GM18517 (cell line): ENCODE data around the gene MINAR2.

Experiments
- ATAC-seq: cut with Tn5 transposase; IDR thresholded peaks from one replicate; pipeline ENCODE4 v1.9.1; 2021; ENCODE audit warnings: mild to moderate bottlenecking, moderate library complexity; ENCODE audit not compliant: unreplicated experiment

The MINAR2 gene, protein sequence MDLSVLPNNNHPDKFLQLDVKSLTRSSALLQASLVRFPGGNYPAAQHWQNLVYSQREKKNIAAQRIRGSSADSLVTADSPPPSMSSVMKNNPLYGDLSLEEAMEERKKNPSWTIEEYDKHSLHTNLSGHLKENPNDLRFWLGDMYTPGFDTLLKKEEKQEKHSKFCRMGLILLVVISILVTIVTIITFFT

GRCh38 chr5:129747572-129748407, at the start of gene MINAR2:
MINAR2 (plus strand) TSS chr5:129748094; CDS start chr5:129748191, 97 bp downstream.
- no peak for ATAC-seq

GRCh38 chr5:129698661-129699060, 49.2 kb upstream of the MINAR2 start:
- no peak for ATAC-seq

DNA sequence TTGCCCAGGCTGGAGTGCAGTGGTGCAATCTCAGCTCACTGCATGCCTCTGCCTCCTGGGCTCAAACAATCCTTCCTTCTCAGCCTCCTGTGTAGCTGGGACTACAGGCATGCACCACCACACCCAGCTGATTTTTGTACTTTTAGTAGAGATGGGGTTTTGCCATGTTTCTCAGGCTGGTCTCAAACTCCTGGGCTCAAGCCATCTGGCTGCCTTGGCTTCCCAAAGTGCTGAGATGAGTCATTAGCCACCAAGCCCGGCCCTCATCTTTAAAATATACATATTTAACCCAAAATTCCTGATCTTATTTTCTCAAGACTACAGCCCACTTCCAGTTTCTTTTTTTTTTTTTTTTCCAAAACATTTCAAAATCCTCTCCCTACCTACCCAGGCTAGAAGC, 31.7 kb upstream of the MINAR2 start:
- no peak for ATAC-seq

- no peak for ATAC-seq
Measured at GRCh38 chr5:129716651-129717050, 31.2 kb upstream of the MINAR2 start.

DNA sequence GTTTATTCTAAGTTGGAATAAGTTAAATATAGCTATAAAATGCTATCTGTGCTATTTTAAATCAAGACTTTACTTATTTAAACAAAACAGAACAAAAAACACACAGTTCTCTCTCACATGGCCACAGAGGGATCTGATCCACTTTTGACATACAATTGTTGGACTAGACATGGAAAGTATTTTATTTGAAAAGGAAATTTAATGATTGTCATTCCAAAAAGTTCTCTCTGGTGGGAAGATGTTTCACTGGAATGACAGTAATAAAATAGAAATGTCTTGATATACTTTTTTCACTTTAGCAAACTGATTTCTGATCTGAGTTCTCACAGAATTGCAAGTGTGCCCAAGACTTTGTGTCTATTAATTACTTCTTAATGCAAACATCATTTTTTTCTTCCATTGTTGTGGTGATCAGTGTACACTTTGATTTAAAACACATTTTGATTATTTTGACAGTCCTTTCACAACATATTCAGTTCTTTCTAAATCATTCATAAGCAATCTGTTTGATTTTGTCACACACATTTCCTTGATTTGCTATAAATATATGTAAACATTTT, 30.1 kb upstream of the MINAR2 start:
- no peak for ATAC-seq

DNA sequence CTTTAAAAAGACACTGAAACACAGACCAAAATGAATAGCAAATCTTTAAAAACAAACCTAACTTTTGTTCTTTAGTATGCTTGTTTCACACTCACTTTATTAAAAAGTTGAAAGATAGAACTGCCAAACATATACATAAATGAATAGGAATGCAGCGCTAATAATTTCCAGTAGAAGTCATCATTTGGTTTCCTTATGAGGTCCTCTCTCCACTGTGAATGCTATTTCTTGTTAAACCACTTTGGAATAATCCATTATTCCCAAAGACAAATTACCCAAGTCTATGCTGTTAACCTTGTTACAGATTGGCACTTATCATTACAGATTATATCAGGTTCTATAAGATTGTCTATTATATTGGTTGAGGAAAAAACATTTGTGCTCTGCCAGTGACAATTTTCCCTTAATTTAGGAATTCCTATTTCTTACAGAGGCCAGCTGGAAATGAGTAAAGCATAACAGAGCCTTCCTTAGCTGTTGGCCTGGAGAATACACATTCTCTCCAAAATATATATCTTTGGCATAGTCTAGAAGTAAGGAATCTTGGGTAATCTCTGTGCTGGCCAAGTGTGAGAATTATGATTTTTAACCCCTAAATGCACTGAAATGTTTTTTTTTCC, 29.3 kb upstream of the MINAR2 start:
- no peak for ATAC-seq

GRCh38 chr5:129724222-129724621, 23.7 kb upstream of the MINAR2 start:
- ATAC-seq: no peak

DNA sequence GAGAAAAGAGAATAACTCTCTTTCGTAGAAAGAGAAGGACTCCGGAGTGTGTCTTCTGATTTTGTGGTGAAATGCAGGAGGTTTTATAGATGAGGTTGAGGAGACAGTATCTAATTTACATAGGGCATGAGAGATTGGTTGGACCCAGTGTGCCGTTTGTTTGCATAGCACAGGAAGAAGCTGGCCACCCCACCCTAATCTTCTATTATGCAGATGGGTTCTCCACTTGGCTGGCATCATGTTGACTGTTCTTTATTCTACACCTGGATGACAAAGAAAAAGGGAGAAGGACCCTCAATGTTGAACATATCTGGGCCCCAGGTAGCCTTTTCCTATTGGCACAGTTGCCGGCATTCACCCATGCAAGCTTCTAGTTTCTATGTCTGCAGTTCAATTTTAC, 23.2 kb upstream of the MINAR2 start:
- ATAC-seq: no peak

GRCh38 chr5:129739773-129740172, 8.1 kb upstream of the MINAR2 start:
- no peak for ATAC-seq

DNA sequence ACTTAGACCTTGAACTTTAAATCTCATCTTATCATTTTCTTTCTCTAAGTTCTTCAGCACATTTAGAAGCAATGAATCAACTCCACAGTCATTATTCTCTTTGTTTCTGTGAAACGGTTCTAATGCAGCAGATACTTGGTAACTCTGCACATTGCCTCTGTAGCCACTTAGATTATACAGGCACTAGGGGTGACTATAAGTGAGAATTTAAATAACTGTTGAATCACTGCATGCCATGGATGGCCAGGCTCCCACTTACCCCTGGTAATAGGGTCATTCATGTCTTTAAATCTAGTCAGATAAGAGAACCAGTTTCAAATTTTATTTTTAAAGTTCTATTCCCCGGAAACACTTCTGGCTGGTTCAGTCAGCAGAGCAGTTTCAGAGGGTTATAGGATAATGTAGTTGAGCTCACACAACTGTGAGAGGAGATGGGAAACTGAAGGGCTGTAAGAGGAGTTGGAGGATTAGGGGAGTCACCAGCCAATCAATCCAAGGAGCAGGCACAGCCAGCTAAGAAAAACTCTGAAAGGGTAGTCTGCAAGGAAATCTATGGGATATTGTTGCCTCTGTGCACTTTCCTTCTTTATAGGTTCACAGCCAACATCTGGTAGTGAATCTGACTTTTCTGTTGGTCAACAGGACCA, 4.2 kb upstream of the MINAR2 start:
- no peak for ATAC-seq

- no peak for ATAC-seq
Measured at GRCh38 chr5:129745997-129746396, 1.9 kb upstream of the MINAR2 start.

GRCh38 chr5:129746876-129747275, 1.0 kb upstream of the MINAR2 start:
- ATAC-seq: no peak

- ATAC-seq: no peak
Measured at GRCh38 chr5:129748913-129749880, 1.3 kb downstream of the MINAR2 start.

DNA sequence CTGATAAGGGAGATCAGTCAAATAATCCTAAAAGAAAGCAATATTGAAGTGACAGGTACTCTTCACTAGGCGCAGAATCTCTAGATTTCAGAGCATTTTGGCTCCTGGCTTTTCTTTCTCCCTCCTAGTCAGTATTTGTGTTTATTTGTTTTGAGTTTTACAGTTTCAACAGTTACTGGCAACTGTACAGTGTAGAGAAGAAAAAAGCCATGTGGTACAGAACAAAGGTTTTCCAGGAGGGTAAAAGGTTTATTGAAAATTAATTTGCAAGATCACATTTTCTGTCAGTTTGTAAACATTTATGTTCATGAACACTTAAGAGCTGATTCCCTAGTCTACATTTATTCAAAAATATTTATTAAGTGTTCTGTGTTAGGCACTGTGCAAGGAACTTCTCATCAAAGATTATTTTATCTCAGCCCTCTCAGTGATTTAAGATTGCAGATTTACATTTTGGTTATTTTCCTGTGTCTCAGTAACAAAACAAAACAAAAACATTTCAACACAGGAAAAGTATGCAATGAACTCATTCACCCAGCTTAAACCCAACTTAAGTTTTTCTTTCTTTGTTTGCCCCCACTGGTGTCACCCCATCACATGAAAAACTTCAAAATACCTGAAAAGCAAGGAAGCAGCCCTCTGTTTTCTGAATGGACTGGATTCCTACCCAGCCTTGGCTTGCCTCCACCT, 12.9 kb downstream of the MINAR2 start:
- ATAC-seq: no peak

GRCh38 chr5:129763651-129764050, 15.8 kb downstream of the MINAR2 start:
- no peak for ATAC-seq

GRCh38 chr5:129766798-129767197, 18.9 kb downstream of the MINAR2 start:
- no peak for ATAC-seq

DNA sequence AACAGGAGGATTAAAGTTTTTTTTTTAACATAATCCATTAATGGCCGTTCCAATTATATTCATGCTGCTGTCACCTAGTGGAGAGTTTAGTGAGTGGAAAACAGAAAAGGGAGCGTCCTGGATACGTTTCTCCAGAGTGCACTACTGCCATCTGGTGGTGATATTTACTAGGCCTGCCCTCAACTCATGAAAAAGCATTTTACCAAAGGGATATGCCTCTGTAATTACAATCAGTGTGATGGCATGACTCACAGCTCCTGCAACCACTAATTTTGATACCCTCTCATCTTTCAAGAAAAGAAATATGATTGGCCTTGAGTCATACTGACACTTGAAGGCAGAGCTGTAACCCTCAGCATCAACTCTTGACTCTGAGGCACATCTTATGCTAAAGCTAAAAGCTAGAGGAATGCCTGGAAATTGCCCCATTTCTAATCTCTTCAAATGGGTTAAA, 20.1 kb downstream of the MINAR2 start:
- peak; percentile 92 for ATAC-seq

DNA sequence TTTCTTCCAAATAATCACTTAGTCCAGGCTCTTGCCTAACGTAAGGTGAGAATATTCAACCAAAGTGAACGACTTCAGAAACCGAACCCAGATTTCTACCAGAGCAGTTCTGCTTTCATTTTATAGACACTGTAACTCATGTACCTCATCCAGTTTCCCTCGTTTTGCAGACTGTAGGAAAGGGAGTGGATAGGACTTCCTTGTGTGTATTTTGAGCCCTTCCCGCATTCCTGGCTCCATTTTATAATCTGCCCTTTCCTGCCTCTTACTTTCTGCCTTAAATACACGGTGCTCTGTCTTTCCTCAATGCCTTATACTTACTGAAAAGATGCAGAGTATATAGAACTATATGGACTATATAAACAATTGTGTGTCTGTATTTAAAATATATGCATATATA, 20.8 kb downstream of the MINAR2 start:
- no peak for ATAC-seq

DNA sequence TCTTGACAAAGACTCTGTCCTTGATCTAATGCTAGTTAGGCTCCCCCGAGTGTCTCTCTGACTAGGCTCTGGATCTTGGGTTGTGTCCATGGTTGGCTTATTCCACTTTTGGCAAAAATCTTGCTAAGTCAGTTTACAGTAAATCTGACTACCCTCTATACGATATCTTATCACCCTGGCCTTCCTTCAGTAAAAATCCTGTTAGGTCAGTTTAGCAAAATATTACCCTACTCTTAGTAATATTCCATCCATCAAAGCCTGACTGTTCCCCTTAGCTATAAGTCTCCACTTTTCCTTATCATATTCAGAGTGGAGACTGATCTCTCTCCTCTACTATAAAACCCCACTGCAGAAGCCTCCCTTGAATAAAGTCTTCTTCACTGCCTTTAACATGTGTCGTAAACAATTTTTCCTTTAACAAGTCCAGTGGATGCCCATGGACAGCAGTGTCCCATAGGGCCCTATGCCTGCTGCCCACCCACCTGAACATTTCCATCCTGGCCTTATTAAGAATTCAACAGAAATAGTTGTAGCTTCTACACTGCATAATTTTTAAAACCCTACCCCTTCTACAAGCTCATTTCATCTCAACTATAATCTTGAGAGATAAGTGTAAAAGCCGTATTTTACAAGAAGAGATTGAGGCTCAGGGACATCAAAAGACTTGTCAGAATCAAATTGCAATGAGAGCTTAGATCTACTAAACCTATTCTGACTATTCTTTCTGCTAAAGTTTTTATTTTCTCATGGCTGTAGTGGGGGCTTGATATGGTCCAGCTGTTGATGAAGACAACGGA, 22.3 kb downstream of the MINAR2 start:
- no peak for ATAC-seq
